OCI-LY1 (cell line): ENCODE data around the gene ADAMTSL4.
"Not testable (repeated sequence)": the region's sequence is repeated elsewhere in the genome, so short reads cannot be mapped to it uniquely, and the experiment has no call there.

ENCODE experiments used
- H2AFZ ChIP-seq: fragments of 200-600 bp; sonication (generic), shearing (Covaris generic); 2 replicates; pipeline ENCODE4 v1.6.0; 2014; ENCODE audit warnings: antibody characterized with exemption, mild to moderate bottlenecking, low read length
- H3F3A ChIP-seq: fragments of 200-600 bp; sonication (generic), shearing (Covaris generic); 2 replicates; pipeline ENCODE4 v1.6.0; 2014; ENCODE audit warnings: mild to moderate bottlenecking, antibody characterized with exemption, low read length, moderate library complexity; ENCODE audit not compliant: insufficient read depth
- H3K27ac ChIP-seq: fragments of 200-600 bp; sonication (generic); 2 replicates; pipeline ENCODE4 v1.5.1; 2014; ENCODE audit warnings: low read length, mixed run types, mild to moderate bottlenecking, low read depth; ENCODE audit not compliant: poor library complexity, severe bottlenecking
- H3K27me3 ChIP-seq: fragments of 200-600 bp; sonication (generic); 2 replicates; pipeline ENCODE4 v1.6.0; 2014; ENCODE audit warnings: antibody characterized with exemption, mild to moderate bottlenecking, low read length, moderate library complexity; ENCODE audit not compliant: insufficient read depth
- H3K36me3 ChIP-seq: fragments of 200-600 bp; sonication (generic); 2 replicates; pipeline ENCODE4 v1.6.1; 2014; ENCODE audit warnings: mild to moderate bottlenecking, antibody characterized with exemption, low read length, moderate library complexity, mixed read lengths; ENCODE audit not compliant: insufficient read depth
- H3K4me1 ChIP-seq: fragments of 200-600 bp; sonication (generic); 2 replicates; pipeline ENCODE4 v1.5.1; 2014; ENCODE audit warnings: mild to moderate bottlenecking, low read length, moderate library complexity; ENCODE audit not compliant: insufficient read depth, severe bottlenecking
- H3K4me2 ChIP-seq: fragments of 200-600 bp; sonication (generic), shearing (Covaris generic); 2 replicates; pipeline ENCODE4 v1.6.1; 2014; ENCODE audit warnings: low read length
- H3K4me3 ChIP-seq: fragments of 200-600 bp; sonication (generic); 2 replicates; pipeline ENCODE4 v1.5.1; 2014; ENCODE audit warnings: low read length, low read depth, mild to moderate bottlenecking, mixed read lengths; ENCODE audit not compliant: poor library complexity, severe bottlenecking
- H3K79me2 ChIP-seq: fragments of 200-600 bp; shearing (Covaris generic); 2 replicates; pipeline ENCODE4 v1.6.1; 2016; ENCODE audit warnings: mixed run types, low read length, mixed read lengths; ENCODE audit not compliant: insufficient read depth
- H3K9ac ChIP-seq: fragments of 200-600 bp; sonication (generic), shearing (Covaris generic); 2 replicates; pipeline ENCODE4 v1.6.1; 2014; ENCODE audit warnings: mild to moderate bottlenecking, low read length, mixed read lengths
- H3K9me2 ChIP-seq: fragments of 200-600 bp; sonication (generic), shearing (Covaris generic); 2 replicates; pipeline ENCODE4 v1.6.1; 2014; ENCODE audit warnings: low read depth, mild to moderate bottlenecking, low read length, mixed read lengths
- H3K9me3 ChIP-seq: fragments of 200-600 bp; shearing (Covaris generic); 2 replicates; pipeline ENCODE4 v1.6.1; 2014; ENCODE audit warnings: low read length, mixed read lengths
- H4K20me1 ChIP-seq: fragments of 200-600 bp; sonication (generic), shearing (Covaris generic); 2 replicates; pipeline ENCODE4 v1.6.0; 2016; ENCODE audit warnings: mild to moderate bottlenecking, low read length; ENCODE audit not compliant: insufficient read depth
- CTCF ChIP-seq: fragments of 200-600 bp; sonication (generic), shearing (Covaris generic); IDR thresholded peaks from 2 replicates; pipeline ENCODE4 v1.5.1; 2017; ENCODE audit warnings: mild to moderate bottlenecking, antibody characterized with exemption, low read length, moderate library complexity, mixed read lengths
- EZH2 ChIP-seq: fragments of 200-600 bp; sonication (generic), shearing (Covaris generic); IDR thresholded peaks from 2 replicates; pipeline ENCODE4 v1.8.0; 2017; ENCODE audit warnings: borderline replicate concordance, mixed run types, mild to moderate bottlenecking, antibody characterized with exemption, low read length, moderate library complexity, mixed read lengths

Gene ADAMTSL4

GRCh38 chr1:150563340-150564038, 14.3 kb downstream of the ADAMTSL4 start:
- no peaks in the 10 kb centered on the region for H4K20me1 ChIP-seq
- H3K79me2 ChIP-seq, result no peaks in the 10 kb centered on the region
- H3K27ac ChIP-seq, result peak overlapping the region; percentile 99
- peak overlapping the region; percentile 84 for H3K4me2 ChIP-seq
- peaks cover 87% of the 10 kb centered on the region for H3K4me1 ChIP-seq
- H3K27me3 ChIP-seq, result no peaks in the 10 kb centered on the region
- no peak overlapping the region for H2AFZ ChIP-seq
- H3K36me3 ChIP-seq, result no peaks in the 10 kb centered on the region
- peak overlapping the region; percentile 64 for H3K9ac ChIP-seq
- H3K9me2 ChIP-seq, result no peaks in the 10 kb centered on the region
- TF ChIP-seq EZH2, result no peak
- 0 out of 2 replicates have a peak, but pooled peaks have one; percentile 6 for TF ChIP-seq CTCF
- peak overlapping the region; percentile 60 for H3K4me3 ChIP-seq
- peaks cover 17% of the 10 kb centered on the region for H3F3A ChIP-seq
- H3K9me3 ChIP-seq, result no peaks in the 10 kb centered on the region

GRCh38 chr1:150564051-150564991, 15.1 kb downstream of the ADAMTSL4 start:
- Histone ChIP-seq H3K4me1 (peaks cover 95% of the 10 kb centered on the region), H3K4me2 (peak overlapping the region; percentile 84), H3K4me3 (peak overlapping the region; percentile 60), H3K27ac (peak overlapping the region; percentile 99), H3F3A (peaks cover 23% of the 10 kb centered on the region), H3K79me2 (no peaks in the 10 kb centered on the region), H3K27me3 (no peaks in the 10 kb centered on the region), H2AFZ (no peak overlapping the region), H4K20me1 (no peaks in the 10 kb centered on the region), H3K9me3 (no peaks in the 10 kb centered on the region), H3K9ac (peak overlapping the region; percentile 64), H3K9me2 (no peaks in the 10 kb centered on the region), H3K36me3 (no peaks in the 10 kb centered on the region)
- TF ChIP-seq CTCF (no peak), EZH2 (no peak)

GRCh38 chr1:150565240-150565991, 16.2 kb downstream of the ADAMTSL4 start:
- H3K9ac ChIP-seq, H3K9me2 ChIP-seq, H3K36me3 ChIP-seq, H4K20me1 ChIP-seq, H3K4me3 ChIP-seq, H3K4me2 ChIP-seq, H3K9me3 ChIP-seq, H2AFZ ChIP-seq, H3K27me3 ChIP-seq, H3K79me2 ChIP-seq: not testable (repeated sequence)
- H3K4me1 ChIP-seq, result peaks cover 100% of the 10 kb centered on the region
- H3K27ac ChIP-seq, result peak overlapping the region; percentile 99
- H3F3A ChIP-seq, result peaks cover 23% of the 10 kb centered on the region
